CD4-positive, alpha-beta T cell treated with Interleukin-17A for 4 hours (primary cell): ENCODE data around the gene ASPM.
"Not testable (repeated sequence)": the region's sequence is repeated elsewhere in the genome, so short reads cannot be mapped to it uniquely, and the experiment has no call there.

Experiments
- DNase-seq: peaks from one replicate; pipeline ENCODE4 v3.0.0-alpha.2; 2020; ENCODE audit warnings: mixed read lengths

The ASPM gene

GRCh38 chr1:197141575-197141974, 4.9 kb downstream of the ASPM start:
- no peak for DNase-seq

DNA sequence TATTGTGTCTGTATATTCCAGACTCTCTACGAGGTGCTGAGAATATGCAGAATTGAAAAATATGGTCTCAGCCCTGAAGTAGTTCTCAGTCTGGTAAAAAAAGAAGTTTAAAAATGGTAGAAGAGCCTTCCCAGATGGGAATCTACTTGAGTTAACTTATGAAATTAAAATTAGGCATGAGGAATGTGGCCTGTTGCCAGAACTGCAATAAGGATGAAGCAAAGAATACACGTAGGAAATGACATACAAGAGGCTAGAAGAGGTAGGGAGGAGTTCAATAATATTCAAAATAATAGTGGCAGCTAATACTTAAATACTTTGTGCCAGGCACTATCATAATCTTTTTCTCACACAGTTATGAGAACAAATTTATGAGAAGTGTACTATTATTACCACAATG, 6.3 kb downstream of the ASPM start:
- DNase-seq = no peak

DNA sequence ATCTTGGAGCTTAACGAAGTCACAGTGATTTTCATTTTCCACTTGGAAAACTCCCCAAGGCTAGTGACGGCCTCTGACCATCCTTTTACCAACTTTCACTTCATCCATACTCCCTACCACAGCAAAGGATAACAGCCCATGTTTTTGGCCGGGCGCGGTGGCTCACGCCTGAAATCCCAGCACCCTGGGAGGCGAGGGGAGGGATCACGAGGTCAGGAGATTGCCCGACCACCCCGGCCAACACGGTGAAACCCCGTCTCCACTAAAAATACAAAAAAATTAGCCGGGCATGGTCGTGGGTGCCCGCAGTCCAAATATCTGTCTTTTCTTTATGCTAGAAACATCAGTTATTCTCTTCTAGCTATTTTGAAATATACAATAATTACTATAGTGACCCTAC, 7.3 kb downstream of the ASPM start:
- no peak for DNase-seq

DNA sequence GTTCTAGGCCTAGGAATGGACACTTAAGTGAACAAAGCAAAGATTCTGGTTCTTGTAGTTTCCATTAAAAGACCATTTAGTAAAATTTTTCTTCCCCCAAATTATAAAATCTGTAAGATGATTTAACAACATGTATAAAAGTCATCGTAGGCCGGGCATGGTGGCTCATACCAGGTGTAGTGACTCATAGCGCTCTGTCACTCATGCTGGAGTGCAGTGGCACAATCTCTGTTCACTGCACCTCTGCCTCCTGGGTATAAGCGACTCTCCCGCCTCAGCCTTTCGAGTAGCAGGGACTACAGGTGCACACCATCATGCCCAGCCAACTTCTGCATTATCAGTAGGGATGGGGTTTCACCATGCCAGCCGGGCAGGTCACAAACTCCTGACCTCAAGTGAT, 9.1 kb downstream of the ASPM start:
- no peak for DNase-seq

- DNase-seq = no peak
These were observed 15.7 kb downstream of the ASPM start for GRCh38 chr1:197130677-197131304.

DNA sequence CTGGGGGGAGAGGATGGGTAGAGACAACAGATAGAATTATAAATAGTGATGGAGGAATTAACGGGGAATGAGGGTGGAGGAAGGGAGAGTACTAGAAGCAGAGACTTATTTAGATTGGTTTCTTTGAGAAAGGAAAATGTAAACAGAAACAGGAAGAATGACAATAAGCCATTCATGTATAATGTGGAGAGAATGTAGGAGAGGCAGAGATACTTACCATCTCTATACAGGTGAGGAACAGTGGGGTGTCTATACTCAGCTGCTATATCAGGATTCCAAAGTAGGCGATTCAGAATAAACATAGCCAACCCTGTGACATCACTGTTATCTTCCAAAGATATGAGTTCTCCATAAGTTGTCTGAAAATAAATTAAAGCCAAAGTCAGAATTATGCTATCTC, 16.8 kb downstream of the ASPM start:
- DNase-seq = no peak

GRCh38 chr1:197127246-197127912, 19.1 kb downstream of the ASPM start:
- DNase-seq = no peak

DNA sequence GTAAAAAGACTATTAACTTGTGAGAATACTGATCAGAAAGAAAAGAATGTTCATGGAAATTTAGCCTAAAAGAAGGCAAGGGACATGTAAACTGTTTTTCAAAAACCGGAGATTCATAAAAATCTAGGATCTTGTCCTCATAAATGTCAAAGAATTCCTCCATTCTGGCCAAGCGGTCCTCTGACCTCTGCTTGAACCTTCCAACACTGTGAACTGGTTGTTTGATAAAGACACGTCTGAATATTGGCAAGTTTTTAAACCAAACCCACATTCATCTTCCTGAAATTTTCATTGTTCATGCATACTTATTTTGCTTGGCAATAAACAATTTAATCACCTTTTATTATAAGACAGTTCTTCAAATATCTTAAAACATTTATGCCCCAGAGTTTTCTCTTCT, 19.8 kb downstream of the ASPM start:
- no peak for DNase-seq

DNA sequence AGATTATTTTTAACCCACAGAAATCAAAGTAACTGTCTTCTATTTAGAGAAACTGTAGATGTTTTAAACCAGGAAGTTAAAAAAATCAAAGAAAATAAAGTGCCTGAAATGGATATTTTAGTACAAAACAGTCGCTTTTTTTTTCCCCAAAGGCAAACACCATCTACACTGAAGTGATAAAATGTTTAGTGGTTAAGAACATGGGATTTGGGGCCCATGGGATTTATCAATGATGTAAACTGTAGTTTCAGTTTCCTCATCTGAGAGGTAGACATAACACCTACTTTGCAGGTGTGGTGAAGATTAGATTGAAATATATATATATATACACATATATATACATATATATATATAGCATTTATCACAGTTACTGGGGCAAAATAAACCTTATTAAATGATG, 22.1 kb downstream of the ASPM start:
- DNase-seq = no peak

GRCh38 chr1:197116156-197116555, 30.3 kb downstream of the ASPM start:
- DNase-seq = no peak

- DNase-seq = no peak
These were observed 39.6 kb downstream of the ASPM start for GRCh38 chr1:197106869-197107268.

GRCh38 chr1:197103300-197103699, 43.2 kb downstream of the ASPM start:
- DNase-seq = no peak

DNA sequence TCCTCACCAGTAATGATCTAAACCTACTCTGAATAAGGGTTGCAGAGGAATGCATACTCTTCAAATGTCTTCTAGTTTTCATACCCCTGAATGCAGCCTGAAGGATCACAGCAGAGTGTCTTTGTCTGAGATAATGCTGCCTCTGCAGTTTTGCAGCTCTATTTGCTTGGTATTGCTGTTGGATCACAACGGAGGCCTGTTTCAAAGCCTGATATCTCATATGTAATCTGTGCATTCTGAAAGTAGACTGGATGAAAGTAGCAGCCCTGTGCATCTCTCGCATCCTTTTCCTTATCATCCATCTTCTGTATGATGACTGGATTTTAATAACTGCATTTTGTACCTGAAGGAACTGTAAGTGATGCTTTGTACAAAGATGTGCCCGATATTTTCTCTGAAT, 44.5 kb downstream of the ASPM start:
- DNase-seq = no peak

GRCh38 chr1:197100677-197101076, 45.8 kb downstream of the ASPM start:
- DNase-seq = no peak

GRCh38 chr1:197099444-197099843, 47.0 kb downstream of the ASPM start:
- no peak for DNase-seq

DNA sequence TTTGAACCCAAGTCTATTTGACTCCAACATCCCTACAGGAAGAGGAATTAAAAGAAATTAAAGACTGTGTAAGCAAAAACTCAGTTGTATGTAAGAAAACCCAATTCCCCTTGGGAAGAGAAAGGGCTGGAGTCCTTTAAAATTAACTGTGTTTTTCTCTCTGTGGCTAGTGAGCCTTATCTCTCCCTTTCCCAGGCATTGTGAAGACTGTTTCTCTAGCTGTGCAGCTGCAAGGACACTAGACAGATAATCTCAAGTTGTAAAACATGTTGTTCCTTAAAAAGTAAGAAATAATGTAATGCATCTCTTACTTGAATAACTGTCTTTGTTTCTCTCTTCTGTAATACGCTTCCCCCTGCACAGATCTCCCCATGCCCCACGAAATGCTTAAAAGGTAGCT, 49.5 kb downstream of the ASPM start:
- DNase-seq = not testable (repeated sequence)

DNA sequence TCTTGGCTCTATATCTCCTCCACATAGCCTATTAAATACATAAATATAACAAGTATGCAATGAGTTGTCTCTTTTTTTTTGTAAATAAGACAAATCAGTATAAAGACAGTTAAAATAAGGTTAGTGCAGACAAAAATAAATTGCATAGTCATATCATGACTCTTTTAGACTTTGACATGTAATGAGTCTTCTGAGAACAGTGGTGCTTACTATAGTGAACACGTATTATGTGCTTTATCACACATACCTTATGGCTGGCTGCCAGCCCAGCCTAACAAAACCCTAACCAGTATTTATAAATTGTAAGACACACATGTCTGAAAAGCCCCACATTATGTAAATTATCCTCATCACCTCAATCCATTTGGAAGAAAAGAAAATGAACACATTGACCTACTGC, 50.3 kb downstream of the ASPM start:
- no peak for DNase-seq

DNA sequence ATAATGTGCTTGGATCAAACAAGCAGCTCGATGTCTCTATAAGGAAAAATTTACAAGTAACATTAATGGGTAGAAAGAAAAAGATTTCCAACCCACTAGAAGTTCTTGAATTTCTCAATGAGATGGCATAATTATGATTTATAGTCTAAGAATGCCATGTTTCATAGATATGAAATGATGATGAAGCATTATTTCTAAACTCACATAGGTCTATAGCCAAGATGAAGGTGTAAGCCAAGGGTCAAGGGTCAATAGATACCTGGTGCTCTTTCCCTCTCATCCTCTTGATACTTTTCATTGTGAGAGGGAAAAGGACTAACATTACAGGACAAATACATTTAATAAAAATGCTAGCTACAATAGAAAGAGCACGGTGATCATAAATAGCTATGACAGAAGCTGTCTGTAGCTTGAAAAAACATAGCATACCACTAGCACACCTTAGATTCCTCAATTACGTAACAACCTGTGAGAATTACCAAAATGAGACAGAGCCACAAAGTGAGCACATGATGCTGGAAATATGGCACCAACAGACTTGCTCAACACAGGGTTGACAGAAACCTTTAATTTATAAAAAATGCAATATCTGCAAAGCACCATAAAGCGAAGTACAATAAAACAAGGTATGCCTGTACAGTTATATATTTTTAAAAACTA, 53.1 kb downstream of the ASPM start:
- DNase-seq = no peak

DNA sequence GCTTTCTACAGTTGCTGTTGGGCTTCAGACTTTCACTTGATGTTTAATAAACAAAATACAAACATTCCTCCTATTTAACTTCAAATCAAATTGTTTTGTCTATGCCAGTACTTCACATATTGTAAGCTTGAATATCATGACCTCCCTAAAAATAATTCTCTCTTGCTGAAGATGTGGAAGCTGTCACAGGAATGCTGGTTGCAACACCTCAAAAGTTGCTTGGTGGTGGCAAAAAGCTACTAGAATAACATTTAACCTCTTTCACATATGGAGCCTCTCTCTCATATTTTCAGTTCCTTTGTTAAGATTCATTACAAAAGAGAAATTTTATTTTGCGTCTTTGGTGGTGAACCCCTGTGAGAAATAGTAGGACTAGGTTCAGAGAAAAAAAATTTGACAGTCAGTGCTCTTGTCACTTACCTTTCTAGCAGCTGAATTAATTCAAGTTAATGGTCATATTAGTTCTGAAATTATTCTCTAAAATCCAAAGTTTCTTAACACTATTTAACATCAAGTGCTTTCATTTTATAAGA, 53.9 kb downstream of the ASPM start:
- DNase-seq = no peak

GRCh38 chr1:197083474-197083873, 63.0 kb downstream of the ASPM start:
- no peak for DNase-seq

DNA sequence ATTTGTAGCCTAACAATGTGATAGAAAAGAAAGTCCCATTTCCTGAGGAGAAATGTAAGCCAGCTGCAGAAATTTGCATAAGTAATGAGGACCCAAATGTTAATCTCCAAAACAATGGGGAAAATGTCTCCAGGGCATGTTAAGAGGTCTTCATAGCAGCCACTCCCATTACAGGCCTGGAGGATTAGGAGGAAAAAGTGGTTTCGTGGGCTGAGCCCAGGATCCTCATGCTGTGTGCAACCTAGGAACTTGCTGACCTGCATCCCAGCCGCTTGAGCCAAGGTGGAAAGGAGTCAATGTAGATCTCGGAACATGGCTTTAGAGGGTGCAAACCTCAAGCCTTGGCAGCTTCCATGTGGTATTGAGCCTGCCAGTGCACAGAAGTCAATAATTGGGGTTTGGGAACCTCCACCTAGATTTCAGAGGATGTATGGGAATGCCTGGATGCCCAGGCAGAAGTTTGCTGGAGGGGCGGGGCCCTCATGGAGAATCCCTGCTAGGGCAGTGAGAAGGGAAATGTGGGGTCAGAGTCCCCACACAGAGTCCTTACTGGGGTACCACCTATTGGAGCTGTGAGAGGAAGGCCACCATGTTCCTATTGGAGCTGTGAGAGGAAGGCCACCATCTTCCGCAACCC, 65.2 kb downstream of the ASPM start:
- DNase-seq = no peak

DNA sequence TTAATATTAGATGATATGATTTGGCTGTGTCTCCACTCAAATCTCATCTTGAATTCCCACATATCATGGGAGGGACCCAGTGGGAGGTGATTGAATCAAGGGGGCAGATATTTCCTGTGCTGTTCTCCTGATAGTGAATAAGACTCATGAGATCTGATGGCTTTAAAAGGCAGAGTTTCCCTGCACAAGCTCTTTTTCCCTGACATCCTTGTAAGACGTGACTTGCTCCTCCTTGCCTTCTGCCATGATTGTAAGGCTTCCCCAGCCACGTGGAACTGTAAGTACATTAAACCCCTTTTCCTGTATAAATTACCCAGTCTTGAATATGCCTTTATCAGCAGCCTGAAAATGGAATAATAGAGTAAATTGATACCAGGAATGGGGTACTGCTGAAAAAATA, 66.1 kb downstream of the ASPM start:
- no peak for DNase-seq

DNA sequence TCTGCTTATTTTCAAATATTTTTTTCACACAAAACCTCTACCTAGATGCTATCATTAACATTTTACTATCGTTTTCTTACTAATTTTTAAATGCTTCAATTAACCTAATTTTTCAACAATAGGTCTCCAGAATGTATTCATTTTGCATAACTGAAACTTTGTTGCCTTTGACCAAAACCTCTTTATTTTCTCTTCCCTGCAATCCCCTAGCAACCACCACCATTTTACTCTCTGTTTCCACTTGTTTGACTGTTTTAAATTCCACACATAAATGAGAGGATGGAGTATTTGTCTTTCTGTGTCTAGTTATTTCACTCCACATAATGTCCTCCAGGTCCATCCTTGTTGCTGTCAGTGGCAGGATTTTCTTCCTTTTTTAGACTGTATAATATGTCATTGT, 69.9 kb downstream of the ASPM start:
- no peak for DNase-seq

DNA sequence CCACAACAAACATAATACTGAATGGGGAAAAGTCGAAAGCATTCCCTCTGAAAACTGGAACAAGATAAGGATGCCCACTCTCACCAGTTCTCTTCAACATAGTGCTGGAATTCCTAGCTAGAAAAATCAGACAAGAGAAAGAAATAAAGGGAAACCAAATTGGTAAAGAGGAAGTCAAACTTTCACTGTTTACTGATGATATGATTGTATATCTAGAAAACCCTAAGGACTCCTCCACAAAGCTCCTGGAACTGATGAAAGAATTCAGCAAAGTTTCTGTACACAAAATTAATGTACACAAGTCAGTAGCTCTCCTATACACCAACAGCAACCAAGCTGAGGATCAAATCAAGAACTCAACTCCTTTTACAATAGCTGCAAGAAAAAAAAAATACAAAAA, 72.5 kb downstream of the ASPM start:
- no peak for DNase-seq
